GM12874 (cell line): ENCODE measurements around the gene TACC2.

ENCODE experiments used
- TF ChIP-seq, protein P1 (sequence below): IDR thresholded peaks from 2 replicates; pipeline ENCODE4 v1.5.1; 2011; ENCODE audit warnings: low read depth, mild to moderate bottlenecking, control low read depth, low read length, moderate library complexity; ENCODE audit not compliant: insufficient read depth

The TACC2 gene

GRCh38 chr10:122279725-122280141 is 290.8 kb downstream of the TACC2 start:
- TF ChIP-seq, protein P1, sequence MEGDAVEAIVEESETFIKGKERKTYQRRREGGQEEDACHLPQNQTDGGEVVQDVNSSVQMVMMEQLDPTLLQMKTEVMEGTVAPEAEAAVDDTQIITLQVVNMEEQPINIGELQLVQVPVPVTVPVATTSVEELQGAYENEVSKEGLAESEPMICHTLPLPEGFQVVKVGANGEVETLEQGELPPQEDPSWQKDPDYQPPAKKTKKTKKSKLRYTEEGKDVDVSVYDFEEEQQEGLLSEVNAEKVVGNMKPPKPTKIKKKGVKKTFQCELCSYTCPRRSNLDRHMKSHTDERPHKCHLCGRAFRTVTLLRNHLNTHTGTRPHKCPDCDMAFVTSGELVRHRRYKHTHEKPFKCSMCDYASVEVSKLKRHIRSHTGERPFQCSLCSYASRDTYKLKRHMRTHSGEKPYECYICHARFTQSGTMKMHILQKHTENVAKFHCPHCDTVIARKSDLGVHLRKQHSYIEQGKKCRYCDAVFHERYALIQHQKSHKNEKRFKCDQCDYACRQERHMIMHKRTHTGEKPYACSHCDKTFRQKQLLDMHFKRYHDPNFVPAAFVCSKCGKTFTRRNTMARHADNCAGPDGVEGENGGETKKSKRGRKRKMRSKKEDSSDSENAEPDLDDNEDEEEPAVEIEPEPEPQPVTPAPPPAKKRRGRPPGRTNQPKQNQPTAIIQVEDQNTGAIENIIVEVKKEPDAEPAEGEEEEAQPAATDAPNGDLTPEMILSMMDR = peak; percentile 59; the same call in 1 of the 2 replicates

- TF ChIP-seq, protein P1 = no peak
Measured at GRCh38 chr10:122280156-122280555, 291.2 kb downstream of the TACC2 start.

- TF ChIP-seq, protein P1 = no peak
Measured at GRCh38 chr10:122281018-122281626, 292.2 kb downstream of the TACC2 start.

GRCh38 chr10:122281751-122282150 is 292.8 kb downstream of the TACC2 start:
- TF ChIP-seq, protein P1 = no peak

DNA sequence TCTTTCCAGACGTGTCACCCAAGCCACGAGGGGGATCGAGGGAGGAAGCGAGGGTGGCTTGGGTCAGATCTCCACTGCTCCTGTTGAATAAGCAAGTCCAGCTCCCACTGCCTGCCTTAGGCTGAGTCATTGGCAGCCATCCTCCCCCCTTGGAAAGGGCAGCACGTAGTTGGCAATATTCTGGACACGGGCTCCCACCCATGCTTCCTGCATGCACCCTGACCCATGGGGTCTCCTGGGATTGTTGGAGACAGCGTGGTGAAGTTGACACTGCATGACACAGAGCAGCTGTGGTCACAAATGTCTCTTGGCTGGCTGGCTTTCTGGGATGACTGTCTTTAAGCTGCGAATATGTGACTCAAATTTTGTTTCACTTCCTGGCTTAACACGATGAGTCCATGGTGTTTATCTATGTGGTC is 293.3 kb downstream of the TACC2 start:
- TF ChIP-seq, protein P1 = no peak

DNA sequence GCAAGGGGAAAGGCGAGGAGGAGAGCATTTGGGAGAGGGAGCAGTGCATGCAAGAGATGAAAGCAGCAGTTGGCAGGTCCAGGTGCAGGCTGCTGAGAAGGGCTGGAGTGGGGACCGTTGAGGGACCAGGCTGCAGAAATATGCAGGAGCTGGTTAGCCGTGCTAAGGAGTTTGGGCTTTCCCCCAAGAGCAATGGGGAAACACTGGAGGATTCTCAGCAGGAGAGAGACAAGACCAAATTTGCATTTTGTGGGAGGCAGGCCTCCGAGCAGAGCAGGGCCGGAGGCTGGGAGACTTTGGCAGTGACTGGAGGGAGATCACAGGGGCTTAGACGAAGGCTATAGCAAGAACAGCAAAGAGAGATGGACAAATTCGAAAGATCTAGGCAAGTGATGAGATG is 293.9 kb downstream of the TACC2 start:
- TF ChIP-seq, protein P1 = no peak

DNA sequence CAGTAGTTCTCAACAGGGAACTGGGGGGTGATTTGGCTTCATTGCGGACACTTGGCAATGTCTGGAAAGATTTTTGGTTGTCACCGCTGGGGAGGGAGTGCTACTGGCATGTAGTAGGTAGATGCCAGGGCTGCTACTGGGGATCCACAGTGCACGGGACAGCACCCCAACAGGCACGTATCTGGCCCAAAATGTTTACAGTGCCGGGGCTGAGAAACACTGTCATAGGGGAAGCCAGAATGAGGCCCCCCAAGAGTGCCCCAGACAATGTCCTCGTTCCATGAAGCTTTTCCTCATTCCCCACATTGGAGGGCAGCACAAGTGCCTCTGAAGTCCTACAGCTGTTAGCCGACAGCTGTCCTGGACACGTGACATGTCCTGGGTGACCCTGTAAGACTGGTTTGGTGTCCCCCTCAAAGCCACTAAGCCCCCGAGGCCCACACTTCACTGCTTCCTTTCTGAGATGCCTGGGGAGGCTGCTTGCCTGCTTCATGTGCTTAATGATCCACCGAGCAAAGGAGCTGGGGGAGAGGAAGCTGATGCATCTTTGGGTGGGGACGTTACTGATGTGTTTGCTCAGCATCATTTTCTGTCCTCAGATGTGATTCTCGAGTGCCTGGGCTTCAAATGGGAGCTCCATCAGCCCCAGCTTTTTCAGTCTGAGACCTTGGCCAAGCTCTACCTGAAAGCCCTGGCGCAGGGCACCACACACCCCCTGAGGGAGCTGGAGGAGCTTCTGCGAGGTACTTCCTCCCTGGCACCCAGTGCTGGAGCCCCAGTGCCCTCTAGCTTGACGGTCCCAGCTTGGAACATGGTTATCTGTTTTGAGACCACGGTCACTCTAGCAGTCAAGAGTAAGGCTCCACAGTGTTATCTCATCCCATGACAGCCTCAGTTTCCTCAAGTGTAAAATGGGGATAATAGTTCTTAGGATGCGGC is 296.8 kb downstream of the TACC2 start:
- TF ChIP-seq, protein P1 = no peak
